ENCODE measurements around the gene RMND5A.

Gene RMND5A

DNA sequence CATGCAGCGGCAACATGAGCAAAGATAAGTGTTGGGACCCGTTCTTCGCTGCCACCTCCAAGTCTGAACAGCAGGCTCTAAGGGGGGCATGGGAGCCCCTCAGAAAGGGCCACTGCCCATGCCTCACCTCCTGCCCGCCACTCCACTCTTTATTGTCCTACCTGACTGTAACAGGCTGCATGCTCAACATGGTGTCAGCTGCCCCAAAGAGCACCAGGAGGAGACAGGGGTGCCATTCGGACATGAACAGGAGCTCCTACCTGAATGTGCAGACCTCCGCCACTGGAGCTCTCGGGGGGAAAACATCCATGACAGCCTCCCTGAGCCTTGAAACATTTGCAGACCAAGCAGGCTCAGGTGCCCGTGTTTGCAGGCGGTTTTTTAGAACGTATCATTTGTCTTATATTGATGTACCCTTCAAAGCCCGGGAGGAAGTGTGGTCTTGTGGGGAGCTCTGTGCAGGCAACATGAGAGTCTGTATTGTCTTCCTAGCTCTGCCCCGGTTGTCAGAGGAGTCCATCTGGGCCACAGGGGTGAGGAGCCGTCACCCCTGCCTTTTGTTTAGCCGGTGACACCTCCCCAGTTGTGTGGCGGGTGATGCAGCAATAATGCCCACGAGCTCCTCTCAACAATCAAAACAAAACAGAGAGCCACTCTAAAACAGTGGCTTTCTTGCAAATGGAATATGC, 105.7 kb downstream of the RMND5A start:
- no peak for DNase-seq

DNA sequence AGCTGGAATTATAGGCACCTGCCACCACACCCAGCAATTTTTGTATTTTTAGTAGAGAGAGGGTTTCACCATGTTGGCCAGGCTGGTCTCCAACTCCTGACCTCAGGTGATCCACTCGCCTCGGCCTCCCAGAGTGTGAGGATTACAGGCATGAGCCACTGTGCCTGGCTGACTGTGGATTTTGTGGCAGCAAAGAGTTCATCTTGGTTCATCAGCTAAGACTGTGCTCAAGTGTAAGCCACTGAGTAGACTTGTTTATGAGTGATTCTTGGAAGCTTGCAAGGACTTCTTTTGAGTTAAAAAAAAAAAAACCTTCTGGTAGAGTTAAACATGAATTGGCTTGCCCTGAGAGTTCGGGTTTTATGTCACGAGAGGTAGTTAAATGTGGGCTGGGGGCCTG, 106.9 kb downstream of the RMND5A start:
- DNase-seq = no peak

Data from hypothalamus (tissue), 51 donors.